Measurements from ENCODE around the gene OGDH. TPM values are rescaled to one million over a fixed set of nuclear protein-coding genes. Genes with fewer than 3 reads are reported as not detected.

Gene OGDH
- total and polyA plus RNA-seq, 2 of the 13 experiments (the other 11 are each of a cell fraction or from before 2014, with no cell fraction given) = 17.4 to 25.4 TPM

DNA sequence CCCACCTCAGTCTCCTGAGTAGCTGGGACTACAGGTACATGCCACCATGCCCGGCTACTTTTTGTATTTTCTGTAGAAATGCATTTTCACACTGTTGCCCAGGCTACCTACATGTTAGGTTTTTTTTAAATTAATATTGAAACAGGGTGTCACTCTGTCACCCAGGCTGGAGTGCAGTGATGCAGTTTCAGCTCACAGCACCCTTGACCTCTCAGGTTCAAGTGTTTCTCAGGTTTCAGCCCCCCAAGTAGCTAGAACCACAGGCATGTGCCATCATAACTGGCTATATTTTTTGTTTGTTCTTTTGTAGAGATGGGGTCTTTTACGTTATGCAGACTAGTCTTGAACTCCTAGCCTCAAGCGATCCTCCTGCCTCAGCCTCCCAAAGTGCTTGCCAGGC lies 109.8 kb downstream of the OGDH start:
- no peaks in the 10 kb centered on the region for H3K27me3 ChIP-seq (ENCODE audit: control insufficient read depth in 1 of 2, insufficient read depth in 2 of 2, low read length in 2 of 2)
- no peaks in the 10 kb centered on the region for H3K36me3 ChIP-seq (replicated peaks in 1 of 2; ENCODE audit: control insufficient read depth in 1 of 2, insufficient read depth in 2 of 2, low read length in 2 of 2)
- POLR2A ChIA-PET = no interaction called here
- ATAC-seq (no peak), DNase-seq (ENCODE audit: low spot score) (no peak), FAIRE-seq (no peak)
- CTCF ChIA-PET (ENCODE audit: low intra/inter-chr PET ratio, low total read pairs) = no interaction called here
- TF ChIP-seq, protein P1, sequence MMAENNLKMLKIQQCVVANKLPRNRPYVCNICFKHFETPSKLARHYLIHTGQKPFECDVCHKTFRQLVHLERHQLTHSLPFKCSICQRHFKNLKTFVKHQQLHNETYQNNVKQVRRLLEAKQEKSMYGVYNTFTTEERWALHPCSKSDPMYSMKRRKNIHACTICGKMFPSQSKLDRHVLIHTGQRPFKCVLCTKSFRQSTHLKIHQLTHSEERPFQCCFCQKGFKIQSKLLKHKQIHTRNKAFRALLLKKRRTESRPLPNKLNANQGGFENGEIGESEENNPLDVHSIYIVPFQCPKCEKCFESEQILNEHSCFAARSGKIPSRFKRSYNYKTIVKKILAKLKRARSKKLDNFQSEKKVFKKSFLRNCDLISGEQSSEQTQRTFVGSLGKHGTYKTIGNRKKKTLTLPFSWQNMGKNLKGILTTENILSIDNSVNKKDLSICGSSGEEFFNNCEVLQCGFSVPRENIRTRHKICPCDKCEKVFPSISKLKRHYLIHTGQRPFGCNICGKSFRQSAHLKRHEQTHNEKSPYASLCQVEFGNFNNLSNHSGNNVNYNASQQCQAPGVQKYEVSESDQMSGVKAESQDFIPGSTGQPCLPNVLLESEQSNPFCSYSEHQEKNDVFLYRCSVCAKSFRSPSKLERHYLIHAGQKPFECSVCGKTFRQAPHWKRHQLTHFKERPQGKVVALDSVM (CRISPR knock-in tag; IDR thresholded peaks at IDR 0.05) = peak; percentile 22; the same call in 1 of the 2 replicates
- TF ChIP-seq PAWR (CRISPR knock-in tag; IDR thresholded peaks at IDR 0.05; ENCODE audit: borderline replicate concordance) (no peak), ZFYVE20 (CRISPR knock-in tag; IDR thresholded peaks at IDR 0.05; ENCODE audit: borderline replicate concordance, low read depth) (no peak), ZNF3 (CRISPR knock-in tag; IDR thresholded peaks at IDR 0.05) (no peak), ZNF780A (CRISPR knock-in tag; IDR thresholded peaks at IDR 0.05) (no peak)
- no peak overlapping the region for H3K4me2 ChIP-seq (ENCODE audit: low read depth, low read length)
- peaks cover 37% of the 10 kb centered on the region for H3K4me1 ChIP-seq (ENCODE audit: insufficient read depth, low read length)
- H3K79me2 ChIP-seq (ENCODE audit: insufficient read depth, low read length) = no peaks in the 10 kb centered on the region
- no peak overlapping the region for H3K4me3 ChIP-seq (replicated peaks in 1 of 3; ENCODE audit: insufficient read depth in 1 of 3, low read depth in 2 of 3, low read length in 3 of 3)
- H3K9ac ChIP-seq (ENCODE audit: insufficient read depth, low read depth, low read length) = no peak overlapping the region
- H3K9me3 ChIP-seq (ENCODE audit: low read length) = peaks cover 8% of the 10 kb centered on the region
- H4K20me1 ChIP-seq (ENCODE audit: insufficient read depth, low read length) = no peaks in the 10 kb centered on the region
- WGBS (ENCODE audit: low lambda C conversion rate) = 76% methylated on average over 3 of the region's 3 CpGs
- in situ Hi-C loops (cut with HindIII; ENCODE audit: extremely low pct_ligation_motif_present, low pct_unique_long_range_greater_than_20kb) = no loop called here
- no peak overlapping the region for H3K27ac ChIP-seq (ENCODE audit: extremely low read length, insufficient read depth, low read length)
- intact Hi-C loops (cut with micrococcal nuclease; ENCODE audit: unreplicated experiment) = no loop called here
- no peak overlapping the region for H2AFZ ChIP-seq (ENCODE audit: low read length)
- BruUV-seq (replicated peaks) = no TSS peak

- CTCF ChIA-PET (ENCODE audit: low intra/inter-chr PET ratio, low total read pairs) = no interaction called here
- POLR2A ChIA-PET = no interaction called here
- Histone ChIP-seq H3K27me3 (ENCODE audit: control insufficient read depth in 1 of 2, insufficient read depth in 2 of 2, low read length in 2 of 2) (no peaks in the 10 kb centered on the region), H2AFZ (ENCODE audit: low read length) (no peak overlapping the region), H3K4me1 (ENCODE audit: insufficient read depth, low read length) (peaks cover 11% of the 10 kb centered on the region), H3K36me3 (replicated peaks in 1 of 2; ENCODE audit: control insufficient read depth in 1 of 2, insufficient read depth in 2 of 2, low read length in 2 of 2) (no peaks in the 10 kb centered on the region), H3K4me2 (ENCODE audit: low read depth, low read length) (no peak overlapping the region), H3K79me2 (ENCODE audit: insufficient read depth, low read length) (no peaks in the 10 kb centered on the region), H3K4me3 (replicated peaks in 1 of 3; ENCODE audit: insufficient read depth in 1 of 3, low read depth in 2 of 3, low read length in 3 of 3) (no peak overlapping the region), H3K9me3 (ENCODE audit: low read length) (peaks cover 8% of the 10 kb centered on the region), H3K9ac (ENCODE audit: insufficient read depth, low read depth, low read length) (no peak overlapping the region), H4K20me1 (ENCODE audit: insufficient read depth, low read length) (no peaks in the 10 kb centered on the region), H3K27ac (ENCODE audit: extremely low read length, insufficient read depth, low read length) (no peak overlapping the region)
- 41% methylated on average over 4 of the region's 4 CpGs for WGBS (ENCODE audit: low lambda C conversion rate)
- ATAC-seq (no peak), FAIRE-seq (no peak), DNase-seq (ENCODE audit: low spot score) (no peak)
- TF ChIP-seq ZNF607 (CRISPR knock-in tag; IDR thresholded peaks at IDR 0.05; ENCODE audit: borderline replicate concordance) (no peak), ZBTB1 (CRISPR knock-in tag; IDR thresholded peaks at IDR 0.05; ENCODE audit: borderline replicate concordance) (no peak), ZNF317 (CRISPR knock-in tag; IDR thresholded peaks at IDR 0.05) (no peak), ZNF562 (CRISPR knock-in tag; IDR thresholded peaks at IDR 0.05; ENCODE audit: borderline replicate concordance) (no peak), SP1 (IDR thresholded peaks at IDR 0.05) (no peak), SP1 (CRISPR knock-in tag; IDR thresholded peaks at IDR 0.05) (no peak), ZNF782 (CRISPR knock-in tag; IDR thresholded peaks at IDR 0.05; ENCODE audit: borderline replicate concordance) (no peak)
- TF ChIP-seq, protein P2, sequence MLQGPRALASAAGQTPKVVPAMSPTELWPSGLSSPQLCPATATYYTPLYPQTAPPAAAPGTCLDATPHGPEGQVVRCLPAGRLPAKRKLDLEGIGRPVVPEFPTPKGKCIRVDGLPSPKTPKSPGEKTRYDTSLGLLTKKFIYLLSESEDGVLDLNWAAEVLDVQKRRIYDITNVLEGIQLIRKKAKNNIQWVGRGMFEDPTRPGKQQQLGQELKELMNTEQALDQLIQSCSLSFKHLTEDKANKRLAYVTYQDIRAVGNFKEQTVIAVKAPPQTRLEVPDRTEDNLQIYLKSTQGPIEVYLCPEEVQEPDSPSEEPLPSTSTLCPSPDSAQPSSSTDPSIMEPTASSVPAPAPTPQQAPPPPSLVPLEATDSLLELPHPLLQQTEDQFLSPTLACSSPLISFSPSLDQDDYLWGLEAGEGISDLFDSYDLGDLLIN (CRISPR knock-in tag; IDR thresholded peaks at IDR 0.05; ENCODE audit: borderline replicate concordance) = no peak
- in situ Hi-C loops (cut with HindIII; ENCODE audit: extremely low pct_ligation_motif_present, low pct_unique_long_range_greater_than_20kb) = no loop called here
- intact Hi-C loops (cut with micrococcal nuclease; ENCODE audit: unreplicated experiment) = no loop called here
- no TSS peak for BruUV-seq (replicated peaks)
Measured at GRCh38 chr7:44720301-44720700, 113.9 kb downstream of the OGDH start.
